AG04449 (cell line): ENCODE data around the gene LAMA2.

ENCODE experiments used
- CTCF ChIA-PET: fragments of 350-600 bp; formaldehyde crosslinking; extraction: SDS; loops from one replicate; lab custom pipeline; 2021; ENCODE audit warnings: antibody characterized with exemption; lab: Yijun Ruan, JAX
- POLR2A ChIA-PET: fragments of 400-600, 350-600 bp; formaldehyde crosslinking; extraction: SDS; loops from one replicate; lab custom pipeline; 2020; ENCODE audit warnings: antibody characterized with exemption, inconsistent platforms; lab: Yijun Ruan, JAX
- DNase-seq: peaks from one replicate; pipeline ENCODE4 v3.0.0-alpha.2; 2010; ENCODE audit warnings: low read depth, low spot score
- H3K4me3 ChIP-seq: 2 replicates; pipeline ENCODE4 v1.5.1; 2011; ENCODE audit warnings: low read depth, mild to moderate bottlenecking, control low read depth, low read length
- TF ChIP-seq, protein P1 (sequence below): IDR thresholded peaks from one replicate; pipeline ENCODE4 v1.5.1; 2011; ENCODE audit warnings: mild to moderate bottlenecking, moderate library complexity, low read length, control low read depth, inconsistent platforms; ENCODE audit not compliant: insufficient read depth; ENCODE audit errors: missing control alignments

The LAMA2 gene

DNA sequence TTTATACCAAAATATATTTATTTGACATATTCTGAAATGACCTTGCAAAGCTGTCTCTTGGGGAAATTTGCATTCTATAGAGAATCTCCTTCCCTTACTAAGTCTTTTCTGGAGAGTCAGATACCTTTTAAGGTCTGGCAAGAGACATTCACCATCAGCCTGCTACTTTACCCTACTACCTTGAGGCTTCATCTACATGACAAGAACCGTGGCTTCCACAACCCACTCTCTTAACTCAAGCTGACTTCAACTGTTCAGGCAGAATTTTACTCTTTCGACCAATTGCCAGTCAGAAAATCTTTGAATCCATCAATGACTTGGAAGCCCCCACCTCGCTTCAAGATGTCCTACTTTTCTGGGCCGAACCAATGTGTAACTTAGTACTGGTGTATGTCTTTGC, 314.2 kb downstream of the LAMA2 start:
- ChIA-PET CTCF (interaction anchor here (1.3 kb wide), 1 partner anchor 10 kb away, joined by 3 read pairs; no protein-coding TSS in a partner anchor), POLR2A (no interaction called here)
- H3K4me3 ChIP-seq = no peak overlapping the region
- no peak for DNase-seq
- TF ChIP-seq, protein P1, sequence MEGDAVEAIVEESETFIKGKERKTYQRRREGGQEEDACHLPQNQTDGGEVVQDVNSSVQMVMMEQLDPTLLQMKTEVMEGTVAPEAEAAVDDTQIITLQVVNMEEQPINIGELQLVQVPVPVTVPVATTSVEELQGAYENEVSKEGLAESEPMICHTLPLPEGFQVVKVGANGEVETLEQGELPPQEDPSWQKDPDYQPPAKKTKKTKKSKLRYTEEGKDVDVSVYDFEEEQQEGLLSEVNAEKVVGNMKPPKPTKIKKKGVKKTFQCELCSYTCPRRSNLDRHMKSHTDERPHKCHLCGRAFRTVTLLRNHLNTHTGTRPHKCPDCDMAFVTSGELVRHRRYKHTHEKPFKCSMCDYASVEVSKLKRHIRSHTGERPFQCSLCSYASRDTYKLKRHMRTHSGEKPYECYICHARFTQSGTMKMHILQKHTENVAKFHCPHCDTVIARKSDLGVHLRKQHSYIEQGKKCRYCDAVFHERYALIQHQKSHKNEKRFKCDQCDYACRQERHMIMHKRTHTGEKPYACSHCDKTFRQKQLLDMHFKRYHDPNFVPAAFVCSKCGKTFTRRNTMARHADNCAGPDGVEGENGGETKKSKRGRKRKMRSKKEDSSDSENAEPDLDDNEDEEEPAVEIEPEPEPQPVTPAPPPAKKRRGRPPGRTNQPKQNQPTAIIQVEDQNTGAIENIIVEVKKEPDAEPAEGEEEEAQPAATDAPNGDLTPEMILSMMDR = no peak

DNA sequence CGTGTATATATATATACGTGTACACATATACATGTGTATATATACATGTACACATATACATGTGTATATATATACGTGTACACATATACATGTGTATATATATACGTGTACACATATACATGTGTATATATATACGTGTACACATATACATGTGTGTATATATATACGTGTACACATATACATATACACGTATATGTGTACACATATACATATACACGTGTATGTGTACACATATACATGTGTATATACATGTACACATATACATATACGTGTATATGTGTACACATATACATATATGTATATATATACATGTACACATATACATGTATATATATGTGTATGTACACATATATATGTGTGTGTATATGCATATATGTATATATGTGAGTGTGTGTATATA, 317.2 kb downstream of the LAMA2 start:
- DNase-seq = no peak
- POLR2A ChIA-PET = no interaction called here
- TF ChIP-seq, protein P1 = no peak
- H3K4me3 ChIP-seq = no peak overlapping the region
- CTCF ChIA-PET = no interaction called here

DNA sequence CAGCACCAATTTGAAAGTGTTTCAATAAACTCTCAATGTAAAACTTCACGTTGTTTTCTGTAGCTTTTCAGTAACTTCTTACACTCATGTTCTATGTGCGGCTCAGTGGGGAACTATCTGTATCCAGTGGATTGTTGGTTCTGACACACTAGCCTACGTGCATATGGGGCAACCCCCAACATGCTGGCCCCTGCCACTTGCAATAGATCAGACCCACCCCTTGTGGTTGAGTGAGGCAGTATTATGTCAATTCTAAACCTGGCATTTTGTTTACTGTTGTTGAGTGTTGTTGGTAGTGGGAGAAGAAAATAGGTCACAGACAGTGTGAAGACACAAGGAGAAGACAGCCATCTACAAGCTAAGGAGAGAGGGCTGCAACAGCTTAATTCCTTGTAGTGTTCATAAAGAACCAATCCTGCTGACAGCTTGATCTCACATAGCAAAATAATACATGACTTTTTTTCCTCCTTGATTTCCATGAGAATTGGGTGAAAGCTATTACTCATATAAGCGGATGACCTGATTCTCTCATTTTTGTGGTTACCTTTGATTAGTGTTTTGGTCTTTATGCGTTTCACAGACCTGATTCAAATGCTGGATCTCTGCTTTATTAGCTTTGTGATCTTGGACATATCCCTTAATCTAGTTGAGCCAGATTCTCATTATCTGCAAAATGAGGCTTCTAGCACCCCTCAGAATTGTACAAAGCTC, 320.4 kb downstream of the LAMA2 start:
- ChIA-PET CTCF (interaction anchor here (1.2 kb wide), 1 partner anchor 9 kb away, joined by 4 read pairs; no protein-coding TSS in a partner anchor), POLR2A (interaction anchor here (0.6 kb wide), 1 partner anchor 83 kb away, joined by 3 read pairs; no protein-coding TSS in a partner anchor)
- no peak overlapping the region for H3K4me3 ChIP-seq
- DNase-seq = no peak
- TF ChIP-seq, protein P1 = no peak

DNA sequence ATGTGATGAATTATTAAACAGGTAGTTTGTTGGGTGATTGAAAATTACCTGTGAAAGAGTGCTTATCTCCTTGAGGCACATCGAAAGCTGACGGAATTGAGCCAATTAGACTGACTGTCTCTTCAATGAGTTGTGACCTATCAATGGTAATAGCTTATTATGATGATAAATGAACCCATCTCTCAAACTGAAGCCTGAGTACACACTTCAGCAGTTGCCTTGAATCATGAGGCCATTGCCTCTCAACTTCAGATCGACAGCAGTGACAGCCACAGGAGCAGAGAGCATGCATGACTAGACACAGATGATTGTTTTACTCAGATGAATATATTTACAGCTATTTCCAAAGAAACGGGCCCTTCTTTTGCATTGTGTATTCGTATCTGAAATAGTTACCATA, 323.9 kb downstream of the LAMA2 start:
- POLR2A ChIA-PET = no interaction called here
- CTCF ChIA-PET = interaction anchor here (0.9 to 1.2 kb wide), 2 partner anchors 9 kb away, joined by 3 read pairs; no protein-coding TSS in a partner anchor
- TF ChIP-seq, protein P1 = no peak
- DNase-seq = no peak
- H3K4me3 ChIP-seq = no peak overlapping the region

DNA sequence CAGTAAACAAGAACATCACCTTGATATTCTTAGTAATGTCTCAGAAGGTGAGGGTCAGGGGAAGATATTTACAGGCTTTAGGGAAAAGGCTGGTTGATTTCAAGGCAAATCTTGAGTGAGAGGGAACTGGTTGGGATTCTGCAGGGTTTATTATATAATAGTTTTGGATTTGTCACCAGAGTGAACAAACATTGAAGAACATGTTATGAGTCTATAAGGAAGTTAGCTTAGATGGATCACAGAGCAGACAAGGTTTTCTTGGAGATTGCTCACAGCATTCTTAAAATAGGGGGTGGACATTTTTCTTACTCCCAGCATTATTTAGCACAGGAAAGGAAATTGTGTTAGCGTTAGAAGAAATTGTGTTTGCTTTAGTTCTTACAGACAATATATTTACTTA, 324.9 kb downstream of the LAMA2 start:
- no peak overlapping the region for H3K4me3 ChIP-seq
- TF ChIP-seq, protein P1 = no peak
- ChIA-PET CTCF (no interaction called here), POLR2A (no interaction called here)
- no peak for DNase-seq

DNA sequence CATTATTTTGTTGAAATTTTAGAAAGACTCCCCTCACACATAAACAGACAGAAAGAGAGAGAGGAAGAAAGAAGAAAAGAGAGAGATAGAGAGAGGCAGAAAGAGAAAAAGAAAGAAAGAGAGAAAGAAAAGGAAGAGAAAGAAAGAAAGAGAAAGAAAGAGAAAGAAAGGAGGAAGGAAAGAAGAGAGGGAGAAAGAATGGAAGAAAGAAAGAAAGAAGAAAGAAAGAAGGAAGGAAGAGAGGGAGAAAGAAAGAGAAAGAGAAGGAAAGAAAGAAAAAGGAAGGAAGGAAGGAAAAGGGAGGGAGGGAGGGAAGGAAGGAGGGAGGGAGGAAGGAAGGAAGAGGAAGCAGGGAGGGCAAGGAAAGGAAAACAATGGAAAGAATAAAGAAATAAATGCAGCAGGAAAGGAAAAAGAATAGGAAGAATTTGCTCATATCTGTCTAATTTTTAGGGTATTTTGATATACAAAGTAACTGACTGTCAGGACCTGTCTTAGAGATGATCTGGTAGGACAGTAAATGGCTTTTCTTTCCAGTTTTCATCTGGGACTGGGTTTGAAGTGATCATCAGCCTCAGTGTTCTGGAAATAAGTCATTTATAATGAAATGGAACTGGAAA, 325.6 kb downstream of the LAMA2 start:
- ChIA-PET POLR2A (interaction anchor here (0.6 kb wide), 1 partner anchor 9 kb away, joined by 3 read pairs; no protein-coding TSS in a partner anchor), CTCF (no interaction called here)
- TF ChIP-seq, protein P1 = no peak
- no peak overlapping the region for H3K4me3 ChIP-seq
- DNase-seq = no peak
